IPS-18c (cell line): ENCODE data around the gene TUBGCP3.

ENCODE experiments used
- H3K4me3 ChIP-seq: 2 replicates; pipeline ENCODE4 v1.7.0; 2013; ENCODE audit warnings: low read depth, mild to moderate bottlenecking, low read length, moderate library complexity; ENCODE audit not compliant: insufficient read depth
- H3K9me3 ChIP-seq: one replicate; pipeline ENCODE4 v1.6.1; 2013; ENCODE audit warnings: mild to moderate bottlenecking, low read length, moderate library complexity; ENCODE audit not compliant: control insufficient read depth, insufficient read depth

The TUBGCP3 gene

DNA sequence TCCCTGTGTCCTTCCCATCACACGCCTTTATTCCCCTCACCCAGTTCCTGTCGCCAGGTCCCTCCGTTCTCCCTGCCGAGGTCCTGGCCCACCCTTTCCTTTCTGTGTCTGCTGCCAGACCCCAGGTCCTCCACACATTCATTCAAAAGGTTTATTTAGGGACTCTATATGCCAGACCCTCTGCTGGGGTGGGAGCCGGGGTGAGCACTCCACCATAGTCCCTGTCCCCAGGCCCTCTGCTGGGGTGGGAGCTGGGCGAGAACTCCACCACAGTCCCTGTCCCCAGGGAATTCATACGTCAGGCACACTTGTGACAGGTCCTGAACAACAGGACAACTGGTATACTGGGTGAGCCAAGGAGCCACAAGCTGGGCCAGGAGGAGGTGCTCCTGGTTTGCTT lies 34.4 kb upstream of the TUBGCP3 start:
- no peaks in the 10 kb centered on the region for H3K9me3 ChIP-seq
- no peak overlapping the region for H3K4me3 ChIP-seq

DNA sequence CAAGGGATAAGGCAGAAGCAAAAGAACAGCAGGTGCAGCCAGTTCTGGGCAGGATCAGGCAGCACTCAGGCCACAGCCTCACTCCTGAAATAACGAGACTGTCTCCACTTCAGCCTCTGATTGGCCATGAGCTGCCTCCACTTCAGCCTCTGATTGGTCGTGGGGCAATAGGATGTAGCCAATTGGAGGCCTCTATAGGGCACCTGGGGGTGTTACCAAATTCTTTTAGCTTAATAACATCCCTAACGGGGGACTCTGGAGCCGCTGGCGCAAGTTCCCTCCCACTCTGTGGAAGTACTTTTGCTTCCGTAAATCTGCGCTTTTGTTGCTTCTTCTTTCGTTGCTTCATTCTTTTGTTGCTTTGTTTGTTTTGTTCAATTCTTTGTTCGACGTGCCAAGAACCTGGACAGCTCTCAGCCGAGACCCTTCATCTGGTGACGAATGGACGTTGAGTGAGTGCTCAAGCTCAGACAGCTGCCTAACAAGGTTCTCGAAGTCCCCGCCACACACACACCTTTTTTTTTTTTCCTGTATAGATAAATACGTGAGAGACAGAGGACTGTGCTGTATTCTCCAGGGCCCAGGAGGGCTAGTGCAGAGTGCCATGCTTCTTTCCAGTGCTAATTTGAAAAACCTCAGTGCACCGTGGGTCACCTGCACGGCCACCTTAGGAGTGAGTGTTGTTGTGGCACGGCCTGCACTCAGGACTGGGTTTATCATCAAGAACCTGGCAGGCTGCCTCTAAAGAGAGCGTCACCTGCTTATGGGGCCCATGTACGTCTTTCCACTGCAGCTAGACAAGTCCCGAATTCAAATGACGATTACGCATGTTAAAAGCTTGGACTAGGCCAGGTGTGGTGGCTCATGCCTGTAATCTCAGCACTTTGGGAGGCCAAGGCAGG lies 32.0 kb upstream of the TUBGCP3 start:
- H3K4me3 ChIP-seq: no peak overlapping the region
- no peaks in the 10 kb centered on the region for H3K9me3 ChIP-seq

DNA sequence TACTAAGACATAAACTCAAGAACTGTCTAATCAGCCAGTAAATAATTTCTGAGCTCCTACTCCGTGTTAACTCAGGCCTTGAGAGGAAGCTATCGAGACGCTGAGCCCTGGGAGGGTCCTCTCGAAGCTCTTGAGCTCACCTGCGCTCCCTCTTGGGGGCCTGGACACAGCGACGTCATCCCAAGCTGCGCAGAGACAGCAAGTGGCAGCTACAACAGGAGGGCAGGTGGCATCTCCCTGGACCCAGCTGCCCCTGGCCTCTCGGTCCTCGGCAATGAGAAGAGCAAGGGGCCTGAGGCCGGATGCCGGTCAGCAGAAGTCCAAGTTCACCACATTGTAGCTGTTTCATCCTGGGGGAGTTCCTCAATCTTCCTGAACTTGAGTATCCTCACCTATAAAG lies 30.5 kb upstream of the TUBGCP3 start:
- Histone ChIP-seq H3K4me3 (no peak overlapping the region), H3K9me3 (no peaks in the 10 kb centered on the region)

DNA sequence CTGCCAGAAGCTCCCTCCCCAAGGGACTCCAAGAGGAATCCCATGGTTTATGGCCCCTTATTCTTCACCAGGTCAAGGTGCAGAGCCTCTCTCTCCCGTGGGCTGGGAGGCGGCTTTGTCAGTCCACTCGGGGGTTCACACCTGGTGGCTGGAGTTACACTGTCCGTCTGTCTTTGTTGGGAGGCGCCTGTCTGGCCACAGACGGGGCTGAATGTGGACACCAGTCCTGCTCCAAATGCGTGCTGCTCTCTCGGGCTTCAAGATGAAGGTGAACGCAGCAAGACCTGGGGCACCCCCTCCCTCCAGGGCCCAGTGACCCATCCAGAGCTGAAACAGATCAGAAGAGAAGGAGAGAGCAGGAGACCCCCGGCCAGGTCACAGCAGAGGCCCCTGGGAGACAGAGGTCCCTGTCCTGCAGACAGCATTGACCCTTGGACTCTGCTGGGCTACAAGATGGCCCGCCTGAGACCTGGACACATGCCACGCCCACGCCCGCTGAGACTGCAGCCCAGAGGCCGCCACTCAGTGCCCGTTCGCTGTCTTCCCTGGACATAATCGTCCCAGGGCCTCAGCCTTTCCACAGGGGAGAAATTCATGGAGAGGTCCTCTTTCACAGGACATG lies 29.9 kb upstream of the TUBGCP3 start:
- Histone ChIP-seq H3K4me3 (no peak overlapping the region), H3K9me3 (no peaks in the 10 kb centered on the region)

DNA sequence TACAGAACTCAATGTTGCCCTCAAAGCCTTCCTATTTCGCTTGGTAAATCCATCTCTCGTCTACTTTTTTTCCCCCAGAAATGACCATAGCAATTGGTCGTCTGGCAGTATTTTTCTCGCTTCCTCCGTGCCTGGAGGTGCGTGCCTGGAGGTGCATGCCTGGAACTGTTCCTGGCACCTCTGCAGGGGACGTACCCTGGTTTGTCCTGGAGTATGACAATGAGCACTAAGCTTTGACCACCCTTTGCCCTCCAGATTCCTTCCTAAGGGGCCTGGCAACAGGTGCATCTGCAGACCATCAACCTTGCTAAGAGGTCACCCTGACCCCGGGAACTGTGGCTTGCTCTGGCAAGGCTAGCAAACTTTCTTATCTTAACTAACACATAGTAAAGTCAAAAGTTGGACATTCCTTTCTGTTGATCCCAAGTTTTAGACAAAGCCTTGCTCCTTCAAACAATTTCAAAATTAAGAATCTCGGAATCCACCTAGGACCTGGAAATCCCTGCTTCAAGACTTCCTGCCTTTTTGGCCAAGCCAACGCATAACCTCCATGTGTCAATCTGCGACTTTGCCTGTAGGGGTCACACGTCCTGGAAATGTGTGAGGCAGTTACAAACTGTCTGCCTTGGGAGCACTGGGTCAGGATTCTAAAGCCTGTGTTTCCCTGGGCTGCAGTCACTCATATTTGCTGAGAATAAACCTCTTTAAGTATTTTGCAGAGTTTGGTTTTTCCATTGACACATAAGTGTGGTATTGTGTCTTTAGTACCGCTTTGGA lies 28.8 kb upstream of the TUBGCP3 start:
- no peak overlapping the region for H3K4me3 ChIP-seq
- H3K9me3 ChIP-seq: no peaks in the 10 kb centered on the region

DNA sequence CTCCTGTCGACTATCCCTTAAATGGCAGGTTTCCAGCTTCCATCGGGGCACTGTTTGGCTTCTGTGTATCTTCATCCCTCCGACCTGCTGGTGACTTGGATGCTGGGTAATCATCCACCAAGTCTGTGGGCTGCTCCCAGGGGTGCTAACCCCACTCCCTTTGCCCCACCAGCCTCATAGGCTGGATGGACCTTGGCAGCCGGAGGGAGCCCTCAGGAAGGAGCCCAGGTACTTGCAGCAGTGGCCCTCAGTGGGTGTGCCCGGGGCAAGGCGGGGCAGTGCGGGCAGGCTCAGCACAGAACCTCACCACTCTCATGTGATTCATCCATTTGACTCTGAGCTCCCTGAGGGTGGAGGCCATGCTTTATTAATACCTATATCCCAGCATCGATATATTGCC lies 27.4 kb upstream of the TUBGCP3 start:
- Histone ChIP-seq H3K4me3 (no peak overlapping the region), H3K9me3 (no peaks in the 10 kb centered on the region)

DNA sequence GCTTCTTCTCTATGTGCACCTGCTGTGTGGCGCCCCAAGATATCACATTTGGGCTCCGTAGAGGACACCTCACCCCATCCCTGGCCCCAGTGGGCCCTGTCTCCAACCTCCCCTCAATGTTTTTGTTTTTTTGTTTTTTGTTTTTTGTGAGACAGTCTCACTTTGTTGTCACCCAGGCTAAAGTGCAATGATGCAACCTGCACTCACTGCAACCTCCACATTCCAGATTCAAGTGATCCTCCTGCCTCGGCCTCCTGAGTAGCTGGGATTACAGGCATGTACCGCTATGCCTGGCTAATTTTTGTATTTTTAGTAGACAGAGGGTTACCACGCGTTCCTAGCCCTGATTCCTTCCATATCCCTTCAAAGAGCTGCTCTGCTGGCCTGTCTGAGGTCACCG lies 26.9 kb upstream of the TUBGCP3 start:
- no peaks in the 10 kb centered on the region for H3K9me3 ChIP-seq

DNA sequence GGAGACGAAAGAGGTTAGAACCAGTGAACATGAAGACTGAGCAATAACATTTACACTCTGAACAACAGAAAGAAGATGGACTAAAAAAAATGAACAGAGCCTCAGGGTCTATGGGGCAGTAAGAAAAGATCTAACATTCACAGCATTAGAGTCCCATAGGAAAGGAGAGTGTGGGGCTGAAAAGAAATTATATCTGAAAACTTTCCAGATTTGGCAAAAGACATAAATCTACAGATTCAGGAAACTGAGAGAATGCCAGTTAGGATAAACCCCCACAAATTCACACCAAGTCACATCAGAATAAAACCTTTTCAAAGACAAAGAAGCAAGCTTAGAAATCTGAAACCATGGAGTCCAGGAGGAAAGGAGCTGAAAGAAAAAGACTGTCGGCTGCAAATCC lies 20.3 kb upstream of the TUBGCP3 start:
- H3K9me3 ChIP-seq: no peaks in the 10 kb centered on the region
- no peak overlapping the region for H3K4me3 ChIP-seq

More for the DNA sequence above, 26.9 kb upstream of the TUBGCP3 start:
- no peak overlapping the region for H3K4me3 ChIP-seq

DNA sequence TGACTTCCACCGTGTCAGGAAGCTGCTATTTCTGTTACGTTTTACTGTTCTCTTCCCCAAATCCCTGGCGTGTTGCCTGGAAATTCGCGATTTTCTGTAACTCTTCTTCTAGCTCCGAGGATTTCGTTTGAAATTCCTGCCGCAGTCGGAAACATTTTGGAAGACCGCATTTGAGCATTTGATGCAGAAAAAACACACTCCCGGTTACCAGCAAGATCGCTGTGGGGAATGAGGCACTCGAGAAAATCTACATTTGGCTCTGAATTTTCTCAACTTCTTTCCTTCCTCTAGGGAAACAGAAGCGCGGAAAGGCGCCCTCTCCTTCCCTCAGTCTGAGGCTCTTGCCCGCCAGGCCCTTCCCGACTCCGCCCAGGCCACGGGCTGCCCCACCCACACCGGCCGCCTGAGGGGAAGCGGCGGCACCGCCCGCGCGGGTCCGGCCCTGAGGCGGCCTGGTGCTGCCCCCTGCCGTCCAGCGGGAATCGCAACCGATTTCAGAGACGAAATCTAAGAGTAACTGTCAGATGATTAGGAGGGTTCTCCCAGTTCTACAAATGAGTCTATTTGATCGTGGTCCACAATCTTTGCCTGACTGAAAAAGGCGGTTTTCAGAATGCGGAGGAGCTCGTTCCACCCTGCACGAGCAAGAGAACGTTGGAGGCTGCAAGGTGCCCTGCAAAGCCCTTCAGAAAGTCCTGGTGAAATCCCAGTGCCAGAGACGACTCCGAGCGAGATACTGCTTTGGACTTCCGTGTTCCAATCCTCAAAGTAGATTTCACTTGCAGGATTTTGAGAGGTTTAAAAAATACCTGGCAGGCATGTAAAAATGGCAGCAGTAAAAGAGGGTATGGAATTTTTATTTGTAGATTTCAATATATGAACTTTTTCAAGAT lies 18.4 kb upstream of the TUBGCP3 start:
- H3K4me3 ChIP-seq: peak overlapping the region; percentile 49

DNA sequence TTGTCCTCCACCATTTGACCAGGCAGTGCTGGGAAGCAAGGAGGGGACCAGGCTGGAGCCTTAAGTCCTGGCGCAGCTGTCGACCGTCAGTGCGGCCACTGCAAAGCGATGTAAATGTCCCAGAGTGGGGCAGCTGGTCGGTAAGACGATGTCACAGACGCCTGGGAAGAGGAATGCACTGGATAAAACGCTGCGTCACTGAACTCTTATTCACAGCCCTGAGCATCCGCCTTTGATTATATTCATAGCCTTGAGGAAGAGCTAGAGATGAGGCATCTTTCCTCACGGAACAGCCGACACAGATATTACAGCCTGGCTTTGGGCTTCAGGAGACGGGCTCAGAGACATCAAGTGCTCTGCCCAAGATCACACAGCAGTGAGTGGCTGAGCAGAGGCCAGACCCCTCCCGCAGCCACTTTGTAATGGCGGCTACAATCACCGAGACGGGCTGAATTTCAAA lies 17.6 kb upstream of the TUBGCP3 start:
- Histone ChIP-seq H3K4me3 (peak overlapping the region; percentile 49; the same call in 1 of the 2 replicates), H3K9me3 (no peaks in the 10 kb centered on the region)

More for the DNA sequence above, 18.4 kb upstream of the TUBGCP3 start:
- no peaks in the 10 kb centered on the region for H3K9me3 ChIP-seq

DNA sequence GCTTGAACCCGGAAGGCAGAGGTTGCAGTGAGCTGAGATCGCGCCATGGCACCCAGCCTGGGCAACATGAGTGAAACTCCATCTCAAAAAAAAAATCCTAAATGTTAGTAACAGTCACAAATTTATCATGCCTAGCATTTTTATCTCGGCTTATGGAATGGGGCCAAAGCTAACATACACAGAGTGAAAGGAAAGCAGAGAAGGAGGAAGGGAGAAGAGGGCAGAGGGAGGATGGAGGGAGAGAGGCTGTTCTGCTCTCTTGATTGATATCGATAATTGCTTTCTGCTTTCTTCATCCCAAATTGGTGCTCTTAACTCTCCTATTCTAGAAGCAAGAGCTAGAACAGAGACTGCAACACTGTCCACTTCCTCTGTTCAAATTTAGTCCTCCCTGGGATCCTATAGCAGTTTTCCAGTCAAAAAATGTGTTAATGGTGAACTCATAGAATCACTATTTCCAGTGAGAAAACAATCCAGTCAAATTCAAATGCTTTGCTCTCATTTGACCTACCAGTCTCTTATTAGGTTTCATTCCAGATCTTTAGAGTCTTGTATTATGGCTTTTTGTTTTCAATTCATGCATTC lies 15.8 kb upstream of the TUBGCP3 start:
- Histone ChIP-seq H3K4me3 (no peak overlapping the region), H3K9me3 (no peaks in the 10 kb centered on the region)

DNA sequence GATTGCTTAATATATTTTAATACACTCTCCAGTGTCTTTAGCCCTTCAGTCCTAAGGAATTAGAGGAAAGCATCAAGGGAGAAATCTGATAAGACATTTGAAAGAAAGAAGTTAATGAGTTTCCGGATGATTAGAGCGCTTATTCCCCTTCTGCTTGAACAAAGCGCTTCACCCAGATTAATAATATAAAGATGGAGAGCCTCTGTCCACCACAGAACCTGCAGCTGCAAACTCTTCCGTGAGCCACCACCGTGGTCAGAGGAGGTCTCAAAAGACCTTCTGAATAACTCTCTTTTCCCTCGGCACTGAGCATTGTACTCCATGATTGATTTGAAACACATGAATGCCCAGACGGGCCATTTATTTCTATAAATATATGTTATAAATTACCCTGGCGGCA lies 14.2 kb upstream of the TUBGCP3 start:
- H3K9me3 ChIP-seq: no peaks in the 10 kb centered on the region
- no peak overlapping the region for H3K4me3 ChIP-seq

DNA sequence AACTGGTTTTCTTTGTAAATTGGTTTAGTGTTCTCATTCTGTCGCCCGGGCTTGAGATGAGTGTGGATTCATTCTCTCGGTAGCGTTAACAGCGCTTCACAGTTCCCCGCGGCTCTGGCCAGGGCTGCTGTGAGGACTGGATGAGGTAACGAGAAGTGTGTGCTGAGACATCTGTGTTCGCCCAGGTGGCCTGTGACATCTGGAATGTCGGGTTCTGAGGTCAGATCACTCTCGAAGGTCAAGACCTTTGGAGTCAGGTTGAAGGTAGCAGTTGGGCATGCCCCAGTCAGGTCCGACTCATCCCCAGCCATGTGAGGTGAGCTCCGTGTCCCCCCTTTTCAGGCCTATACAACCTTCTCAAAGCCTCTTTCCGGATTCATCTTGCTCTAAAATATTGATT lies 13.4 kb upstream of the TUBGCP3 start:
- no peaks in the 10 kb centered on the region for H3K9me3 ChIP-seq
- H3K4me3 ChIP-seq: no peak overlapping the region

DNA sequence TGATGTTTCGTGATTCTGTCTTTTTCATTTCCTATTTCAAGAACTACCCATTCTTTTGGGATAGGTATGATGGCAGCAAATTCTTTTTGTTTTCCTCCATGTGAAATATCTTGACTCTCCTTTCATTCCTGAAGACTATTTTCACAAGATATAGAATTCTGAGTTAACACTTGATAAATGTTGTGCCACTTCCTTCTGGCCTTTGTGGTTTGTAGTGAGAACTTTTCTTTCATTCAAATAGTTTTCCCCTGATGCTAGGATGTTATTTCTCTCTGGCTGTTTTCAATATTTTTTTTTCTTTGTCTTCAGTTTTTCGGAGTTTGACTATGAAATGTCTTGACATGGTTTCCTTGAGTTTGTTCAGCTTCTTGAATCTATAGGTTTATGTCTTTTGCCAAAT lies 8.3 kb upstream of the TUBGCP3 start:
- Histone ChIP-seq H3K9me3 (no peaks in the 10 kb centered on the region), H3K4me3 (no peak overlapping the region)

DNA sequence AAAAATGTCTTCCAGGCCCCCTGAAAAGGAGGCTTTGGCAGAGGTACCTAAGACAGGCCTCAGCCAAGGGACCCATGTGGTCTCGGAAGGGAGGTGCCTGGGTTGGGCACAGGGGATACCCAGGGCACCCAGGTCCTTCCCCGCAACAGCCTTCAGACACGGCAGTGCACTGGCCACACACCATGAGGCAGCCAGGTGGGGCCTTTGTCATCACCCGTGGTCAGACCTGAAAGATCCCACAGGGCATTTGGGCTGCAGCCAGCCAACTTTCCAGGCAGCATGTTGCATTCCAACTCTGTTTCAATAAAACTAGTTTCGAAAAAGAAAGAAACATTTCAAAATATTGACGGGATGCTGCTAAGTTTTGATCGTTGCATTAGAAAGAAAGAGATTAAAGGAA lies 4.7 kb upstream of the TUBGCP3 start:
- Histone ChIP-seq H3K4me3 (no peak overlapping the region), H3K9me3 (no peaks in the 10 kb centered on the region)

DNA sequence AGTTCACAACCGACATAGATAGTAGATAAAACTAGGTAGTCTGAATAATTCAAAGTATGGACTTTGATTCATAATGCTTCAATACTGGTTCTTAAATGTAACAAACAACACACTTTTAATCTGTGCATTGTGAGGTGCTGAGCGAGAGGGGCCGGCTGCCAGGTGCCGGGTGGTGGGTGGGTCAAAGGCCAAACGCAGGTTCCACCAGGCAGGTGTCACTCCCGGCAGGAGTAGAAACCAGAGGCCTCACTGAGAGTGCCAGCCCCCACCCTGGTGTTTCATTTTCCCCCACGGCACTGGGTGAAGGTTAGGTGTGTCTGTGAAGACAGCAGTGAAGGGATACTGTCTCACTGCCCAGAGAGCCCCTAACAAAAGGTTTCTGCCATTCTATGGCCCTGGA lies 4.2 kb upstream of the TUBGCP3 start:
- H3K4me3 ChIP-seq: no peak overlapping the region
- H3K9me3 ChIP-seq: no peaks in the 10 kb centered on the region
